HepG2 (cell line): ENCODE data around the gene CPEB4. TPM values are rescaled to one million over a fixed set of nuclear protein-coding genes. Genes with fewer than 3 reads are reported as not detected.

Experiments
- ATAC-seq: fragments of 200-7000 bp; cut with Tn5 transposase; 3 replicates; pipeline ENCODE4 v1.9.1; 2020; ENCODE audit warnings: mild to moderate bottlenecking, moderate library complexity
- BruUV-seq: library from RNA; stranded (reverse); fragments of 400-500 nt; replicated peaks from 2 replicates; lab custom pipeline; 2021; lab: Mats Ljungman, UMichigan
- CTCF ChIA-PET: fragments of 300-600 bp; formaldehyde crosslinking; extraction: SDS; loops from one replicate; lab custom pipeline; 2021; ENCODE audit warnings: low total read pairs, inconsistent platforms, low intra/inter-chr PET ratio; lab: Yijun Ruan, JAX
- POLR2A ChIA-PET: fragments of 350-600 bp; sonication (Branson Sonifier 250); formaldehyde crosslinking; loops from one replicate; lab custom pipeline; 2020; ENCODE audit warnings: antibody characterized with exemption, inconsistent platforms; lab: Yijun Ruan, JAX
- DNase-seq: peaks from one replicate; pipeline ENCODE4 v3.0.0-alpha.2; 2015; ENCODE audit warnings: low spot score
- FAIRE-seq: peaks from 3 replicates; lab custom pipeline; 2011; peaks lifted over from hg19 to GRCh38; lab: Jason Lieb, UNC
- H2AFZ ChIP-seq: one replicate; pipeline ENCODE4 v1.6.1; 2011; ENCODE audit warnings: low read length, inconsistent platforms
- H3K27ac ChIP-seq: fragments of 300-600 bp; 3 replicates; pipeline ENCODE4 v1.8.0; 2011; ENCODE audit warnings: mixed run types, mild to moderate bottlenecking, mixed read lengths, low read length, inconsistent platforms; ENCODE audit not compliant: insufficient read depth; ENCODE audit errors: extremely low read length
- H3K27me3 ChIP-seq, 2 experiments: fragments of 200-600 bp in 1 of 2; 2 replicates in 1 of 2; 3 replicates in 1 of 2; pipeline versions ENCODE4 v1.6.0 to v1.8.0; 2011; ENCODE audit warnings: low read length in 2 of 2, mild to moderate bottlenecking in 2 of 2, moderate library complexity in 2 of 2, inconsistent platforms in 1 of 2; ENCODE audit not compliant: insufficient read depth in 2 of 2, control insufficient read depth in 1 of 2
- H3K36me3 ChIP-seq, 2 experiments: fragments of 200-600 bp in 1 of 2; replicated peaks in 1 of 2; 2 replicates in 1 of 2; 3 replicates in 1 of 2; pipeline versions ENCODE4 v1.5.1 to v1.8.0; 2011; ENCODE audit warnings: low read length in 2 of 2, inconsistent platforms in 1 of 2; ENCODE audit not compliant: insufficient read depth in 2 of 2, control insufficient read depth in 1 of 2
- H3K4me1 ChIP-seq: 2 replicates; pipeline ENCODE4 v1.5.1; 2012; ENCODE audit warnings: low read length, inconsistent platforms; ENCODE audit not compliant: insufficient read depth
- H3K4me2 ChIP-seq: 2 replicates; pipeline ENCODE4 v1.6.0; 2011; ENCODE audit warnings: low read depth, low read length, inconsistent platforms
- H3K4me3 ChIP-seq, 3 experiments: fragments of 200-600 bp in 1 of 3; sonication (generic), shearing (Covaris generic) in 1 of 3; replicated peaks in 1 of 3; 2 replicates each; pipeline ENCODE4 v1.5.1; 2011 to 2016; ENCODE audit warnings: low read length in 3 of 3, inconsistent platforms in 2 of 3, low read depth in 2 of 3, mild to moderate bottlenecking in 2 of 3, control low read depth in 1 of 3, mixed read lengths in 1 of 3; ENCODE audit not compliant: insufficient read depth in 1 of 3
- H3K79me2 ChIP-seq: one replicate; pipeline ENCODE4 v1.6.1; 2011; ENCODE audit warnings: low read length, inconsistent platforms; ENCODE audit not compliant: insufficient read depth
- H3K9ac ChIP-seq: 2 replicates; pipeline ENCODE4 v1.6.0; 2011; ENCODE audit warnings: mild to moderate bottlenecking, low read depth, low read length, inconsistent platforms; ENCODE audit not compliant: insufficient read depth
- H3K9me3 ChIP-seq: 2 replicates; pipeline ENCODE4 v1.5.1; 2012; ENCODE audit warnings: mild to moderate bottlenecking, low read length
- H4K20me1 ChIP-seq: 2 replicates; pipeline ENCODE4 v1.6.0; 2011; ENCODE audit warnings: inconsistent platforms, mild to moderate bottlenecking, low read length, moderate library complexity; ENCODE audit not compliant: insufficient read depth
- ADNP ChIP-seq: sonication (generic); formaldehyde crosslinking; IDR thresholded peaks from 2 replicates; pipeline ENCODE4 v1.4.0; 2020; ENCODE audit warnings: missing genetic modification reagents
- CC2D1A ChIP-seq: sonication (generic); formaldehyde crosslinking; IDR thresholded peaks from 2 replicates; pipeline ENCODE4 v1.8.1; 2023; ENCODE audit warnings: mild to moderate bottlenecking, missing genetic modification reagents
- FOXK2 ChIP-seq: fragments of 450-650 bp; IDR thresholded peaks from 2 replicates; pipeline ENCODE4 v1.6.1; 2016
- HDAC2 ChIP-seq: sonication (generic); formaldehyde crosslinking; IDR thresholded peaks from 2 replicates; pipeline ENCODE4 v1.4.0; 2020; ENCODE audit warnings: missing genetic modification reagents
- HDAC6 ChIP-seq: fragments of 200-600 bp; sonication (generic); IDR thresholded peaks from 2 replicates; pipeline ENCODE4 v1.7.0; 2017; ENCODE audit warnings: mild to moderate bottlenecking, antibody characterized with exemption, low read length, low read depth
- MIXL1 ChIP-seq: IDR thresholded peaks from 2 replicates; pipeline ENCODE4 v1.6.1; 2016
- RAD21 ChIP-seq: fragments of 450-650 bp; formaldehyde crosslinking; IDR thresholded peaks from 2 replicates; pipeline ENCODE4 v1.5.0; 2020; ENCODE audit warnings: mild to moderate bottlenecking
- SMC3 ChIP-seq: IDR thresholded peaks from 2 replicates; pipeline ENCODE4 v1.6.1; 2011; ENCODE audit warnings: low read length, improper control_type of control experiment
- SYNCRIP ChIP-seq: fragments of 200-400 bp; formaldehyde crosslinking; IDR thresholded peaks from 2 replicates; pipeline ENCODE4 v1.6.1; 2018; ENCODE audit warnings: mild to moderate bottlenecking, low read depth, low read length; ENCODE audit not compliant: insufficient read depth
- TARDBP ChIP-seq: sonication (generic); formaldehyde crosslinking; IDR thresholded peaks from 2 replicates; pipeline ENCODE4 v1.8.0; 2022; ENCODE audit warnings: mild to moderate bottlenecking, missing genetic modification reagents
- TP53 ChIP-seq: sonication (generic); formaldehyde crosslinking; conservative IDR thresholded peaks from 2 replicates; pipeline ENCODE4 v1.4.0; 2020; ENCODE audit warnings: missing genetic modification reagents
- ZNF317 ChIP-seq: sonication (generic); formaldehyde crosslinking; IDR thresholded peaks from 2 replicates; pipeline ENCODE4 v1.5.0; 2020; ENCODE audit warnings: mild to moderate bottlenecking, missing genetic modification reagents
- ZNF468 ChIP-seq: sonication (generic); formaldehyde crosslinking; IDR thresholded peaks from 2 replicates; pipeline ENCODE4 v1.8.0; 2022; ENCODE audit warnings: mild to moderate bottlenecking, moderate library complexity, missing genetic modification reagents
- WGBS: methylation state at CpG from one replicate; pipeline ENCODE4 v1.1.6; 2017; ENCODE audit warnings: low lambda C conversion rate; 5-methylcytosine and 5-hydroxymethylcytosine counted together
- in situ Hi-C: cut with HindIII; loops from 2 replicates; pipeline ENCODE4 v1.10.0; 2017; ENCODE audit warnings: low pct_unique_long_range_greater_than_20kb; ENCODE audit not compliant: extremely low pct_ligation_motif_present
- intact Hi-C: fragments of 100-400 bp; cut with micrococcal nuclease; formaldehyde crosslinking; loops from one replicate; pipeline ENCODE4 v1.10.0; 2022; ENCODE audit not compliant: unreplicated experiment
- polyA plus RNA-seq, 8 experiments: library from polyadenylated mRNA; depleted of rRNA in 3 of 8; stranded (reverse) in 7 of 8; unstranded in 1 of 8; fragments of >200 nt; fragmentation: Illumina TruSeq in 4 of 8; extraction: Trizol in 4 of 8; gene quantifications; 2 replicates each; pipeline versions ENCODE4 v1.2.1 to v1.2.3, GENCODE V29; 2011 to 2016; ENCODE audit warnings: low read depth in 4 of 8, missing spikeins in 1 of 8, mixed read lengths in 1 of 8; ENCODE audit not compliant: insufficient read depth in 1 of 8
- total RNA-seq, 5 experiments: library from RNA; depleted of rRNA; stranded (reverse); fragments of >200 nt; fragmentation: Illumina TruSeq; extraction: Trizol; gene quantifications; 2 replicates each; pipeline ENCODE4 v1.2.3, GENCODE V29; 2016; ENCODE audit warnings: low read depth in 1 of 5
- TF ChIP-seq, protein P1 (sequence below): sonication (generic); formaldehyde crosslinking; IDR thresholded peaks from 2 replicates; pipeline ENCODE4 v1.4.0; 2020; ENCODE audit warnings: missing genetic modification reagents
- TF ChIP-seq, protein P2 (sequence below): IDR thresholded peaks from 2 replicates; pipeline ENCODE4 v1.6.1; 2016; ENCODE audit warnings: low read depth, borderline replicate concordance
- TF ChIP-seq, protein P3 (sequence below): sonication (generic); formaldehyde crosslinking; conservative IDR thresholded peaks from 2 replicates; pipeline ENCODE4 v1.8.0; 2022; ENCODE audit warnings: mild to moderate bottlenecking, moderate library complexity, missing genetic modification reagents
- TF ChIP-seq, protein P4 (sequence below): sonication (generic); formaldehyde crosslinking; IDR thresholded peaks from 2 replicates; pipeline ENCODE4 v1.5.0; 2020; ENCODE audit warnings: mild to moderate bottlenecking, missing genetic modification reagents, borderline replicate concordance
- TF ChIP-seq, protein P5 (sequence below): sonication (generic); formaldehyde crosslinking; IDR thresholded peaks from 2 replicates; pipeline ENCODE4 v1.5.0; 2020; ENCODE audit warnings: missing genetic modification reagents

The CPEB4 gene
- total and polyA plus RNA-seq, 2 of the 13 experiments (the other 11 are each of a cell fraction or from before 2014, with no cell fraction given), result 7.7 to 26.7 TPM

DNA sequence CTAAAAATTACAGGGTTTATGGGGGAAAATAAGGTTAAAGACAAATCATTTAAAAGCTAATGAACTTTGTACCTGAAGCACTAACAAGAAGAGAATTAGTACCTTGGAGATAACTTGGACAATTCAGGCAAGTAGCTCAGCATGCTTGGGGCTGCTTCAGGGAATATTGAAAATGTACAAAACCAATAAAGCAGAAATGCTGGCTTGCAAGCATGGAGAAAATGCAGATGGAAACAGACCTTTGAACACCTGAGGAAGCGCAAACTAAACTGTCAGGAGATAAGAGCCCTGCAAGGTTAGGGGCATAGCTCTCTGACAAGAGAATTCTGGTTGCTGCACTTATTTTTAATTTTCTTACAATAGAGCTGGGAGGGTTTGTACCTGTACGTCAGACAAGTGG, 58.2 kb downstream of the CPEB4 start:
- POLR2A ChIA-PET, result interaction anchor here (0.7 to 2.5 kb wide), 10 partner anchors 10 to 182 kb away, joined by 3 to 15 read pairs (median 4); partner anchors contain the start of gene CPEB4
- ATAC-seq (peak; percentile 75), DNase-seq (peak; percentile 71), FAIRE-seq (no peak)
- whole genome bisulfite sequencing, result 19% methylated on average over 2 of the region's 2 CpGs
- H3K27me3 ChIP-seq, result no peaks in the 10 kb centered on the region; a peak in 1 of 5 replicates
- peaks cover 73% of the 10 kb centered on the region for H3K4me1 ChIP-seq
- BruUV-seq, result no TSS peak
- H3K4me3 ChIP-seq, result peak overlapping the region in 1 of 3 experiments; percentile 2; a peak in 1 of 6 replicates
- H3K4me2 ChIP-seq, result peak overlapping the region; percentile 50; the same call in 1 of the 2 replicates
- no peaks in the 10 kb centered on the region for H4K20me1 ChIP-seq
- no peaks in the 10 kb centered on the region for H3K9me3 ChIP-seq
- H2AFZ ChIP-seq, result no peak overlapping the region
- H3K36me3 ChIP-seq, result peaks cover 13 to 36% of the 10 kb centered on the region in 2 experiments
- in situ Hi-C loops, result no loop called here
- H3K79me2 ChIP-seq, result peaks cover 7% of the 10 kb centered on the region
- H3K27ac ChIP-seq, result peak overlapping the region; percentile 62
- intact Hi-C loops, result no loop called here
- CTCF ChIA-PET, result no interaction called here
- H3K9ac ChIP-seq, result peak overlapping the region; percentile 28; the same call in 1 of the 2 replicates
- TF ChIP-seq TP53 (CRISPR knock-in tag) (no peak), TARDBP (no peak), FOXK2 (no peak), HDAC6 (no peak), HDAC2 (0 out of 2 replicates have a peak, but pooled peaks have one; percentile 31), ADNP (CRISPR knock-in tag) (no peak), RAD21 (CRISPR knock-in tag) (no peak), ZNF468 (no peak), CC2D1A (no peak), SMC3 (no peak), SYNCRIP (no peak), ZNF317 (0 out of 2 replicates have a peak, but pooled peaks have one; percentile 48), MIXL1 (CRISPR knock-in tag) (peak; percentile 66; the same call in 1 of the 2 replicates)
- TF ChIP-seq, protein P1, sequence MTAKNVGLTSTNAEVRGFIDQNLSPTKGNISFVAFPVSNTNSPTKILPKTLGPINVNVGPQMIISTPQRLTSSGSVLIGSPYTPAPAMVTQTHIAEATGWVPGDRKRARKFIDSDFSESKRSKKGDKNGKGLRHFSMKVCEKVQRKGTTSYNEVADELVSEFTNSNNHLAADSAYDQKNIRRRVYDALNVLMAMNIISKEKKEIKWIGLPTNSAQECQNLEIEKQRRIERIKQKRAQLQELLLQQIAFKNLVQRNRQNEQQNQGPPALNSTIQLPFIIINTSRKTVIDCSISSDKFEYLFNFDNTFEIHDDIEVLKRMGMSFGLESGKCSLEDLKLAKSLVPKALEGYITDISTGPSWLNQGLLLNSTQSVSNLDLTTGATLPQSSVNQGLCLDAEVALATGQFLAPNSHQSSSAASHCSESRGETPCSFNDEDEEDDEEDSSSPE (CRISPR knock-in tag), result no peak
- TF ChIP-seq, protein P2, sequence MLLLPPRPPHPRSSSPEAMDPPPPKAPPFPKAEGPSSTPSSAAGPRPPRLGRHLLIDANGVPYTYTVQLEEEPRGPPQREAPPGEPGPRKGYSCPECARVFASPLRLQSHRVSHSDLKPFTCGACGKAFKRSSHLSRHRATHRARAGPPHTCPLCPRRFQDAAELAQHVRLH (CRISPR knock-in tag), result no peak
- TF ChIP-seq, protein P3, sequence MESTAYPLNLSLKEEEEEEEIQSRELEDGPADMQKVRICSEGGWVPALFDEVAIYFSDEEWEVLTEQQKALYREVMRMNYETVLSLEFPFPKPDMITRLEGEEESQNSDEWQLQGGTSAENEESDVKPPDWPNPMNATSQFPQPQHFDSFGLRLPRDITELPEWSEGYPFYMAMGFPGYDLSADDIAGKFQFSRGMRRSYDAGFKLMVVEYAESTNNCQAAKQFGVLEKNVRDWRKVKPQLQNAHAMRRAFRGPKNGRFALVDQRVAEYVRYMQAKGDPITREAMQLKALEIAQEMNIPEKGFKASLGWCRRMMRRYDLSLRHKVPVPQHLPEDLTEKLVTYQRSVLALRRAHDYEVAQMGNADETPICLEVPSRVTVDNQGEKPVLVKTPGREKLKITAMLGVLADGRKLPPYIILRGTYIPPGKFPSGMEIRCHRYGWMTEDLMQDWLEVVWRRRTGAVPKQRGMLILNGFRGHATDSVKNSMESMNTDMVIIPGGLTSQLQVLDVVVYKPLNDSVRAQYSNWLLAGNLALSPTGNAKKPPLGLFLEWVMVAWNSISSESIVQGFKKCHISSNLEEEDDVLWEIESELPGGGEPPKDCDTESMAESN (CRISPR knock-in tag), result no peak
- TF ChIP-seq, protein P4, sequence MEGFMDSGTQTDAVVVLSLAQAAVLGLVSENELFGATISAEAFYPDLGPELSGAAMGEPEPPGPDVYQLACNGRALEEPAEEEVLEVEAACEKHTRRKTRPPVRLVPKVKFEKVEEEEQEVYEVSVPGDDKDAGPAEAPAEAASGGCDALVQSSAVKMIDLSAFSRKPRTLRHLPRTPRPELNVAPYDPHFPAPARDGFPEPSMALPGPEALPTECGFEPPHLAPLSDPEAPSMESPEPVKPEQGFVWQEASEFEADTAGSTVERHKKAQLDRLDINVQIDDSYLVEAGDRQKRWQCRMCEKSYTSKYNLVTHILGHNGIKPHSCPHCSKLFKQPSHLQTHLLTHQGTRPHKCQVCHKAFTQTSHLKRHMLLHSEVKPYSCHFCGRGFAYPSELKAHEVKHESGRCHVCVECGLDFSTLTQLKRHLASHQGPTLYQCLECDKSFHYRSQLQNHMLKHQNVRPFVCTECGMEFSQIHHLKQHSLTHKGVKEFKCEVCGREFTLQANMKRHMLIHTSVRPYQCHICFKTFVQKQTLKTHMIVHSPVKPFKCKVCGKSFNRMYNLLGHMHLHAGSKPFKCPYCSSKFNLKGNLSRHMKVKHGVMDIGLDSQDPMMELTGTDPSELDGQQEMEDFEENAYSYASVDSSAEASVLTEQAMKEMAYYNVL (CRISPR knock-in tag), result peak; percentile 62; the same call in 1 of the 2 replicates
- TF ChIP-seq, protein P5, sequence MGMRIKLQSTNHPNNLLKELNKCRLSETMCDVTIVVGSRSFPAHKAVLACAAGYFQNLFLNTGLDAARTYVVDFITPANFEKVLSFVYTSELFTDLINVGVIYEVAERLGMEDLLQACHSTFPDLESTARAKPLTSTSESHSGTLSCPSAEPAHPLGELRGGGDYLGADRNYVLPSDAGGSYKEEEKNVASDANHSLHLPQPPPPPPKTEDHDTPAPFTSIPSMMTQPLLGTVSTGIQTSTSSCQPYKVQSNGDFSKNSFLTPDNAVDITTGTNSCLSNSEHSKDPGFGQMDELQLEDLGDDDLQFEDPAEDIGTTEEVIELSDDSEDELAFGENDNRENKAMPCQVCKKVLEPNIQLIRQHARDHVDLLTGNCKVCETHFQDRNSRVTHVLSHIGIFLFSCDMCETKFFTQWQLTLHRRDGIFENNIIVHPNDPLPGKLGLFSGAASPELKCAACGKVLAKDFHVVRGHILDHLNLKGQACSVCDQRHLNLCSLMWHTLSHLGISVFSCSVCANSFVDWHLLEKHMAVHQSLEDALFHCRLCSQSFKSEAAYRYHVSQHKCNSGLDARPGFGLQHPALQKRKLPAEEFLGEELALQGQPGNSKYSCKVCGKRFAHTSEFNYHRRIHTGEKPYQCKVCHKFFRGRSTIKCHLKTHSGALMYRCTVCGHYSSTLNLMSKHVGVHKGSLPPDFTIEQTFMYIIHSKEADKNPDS (CRISPR knock-in tag), result no peak
